Caco-2 (cell line): ENCODE results near the gene NYNRIN. TPM values are rescaled to one million over a fixed set of nuclear protein-coding genes. Genes with fewer than 3 reads are reported as not detected.

Experiments
- BruUV-seq: library from RNA; stranded (reverse); fragments of 400-500 nt; replicated peaks from 2 replicates; lab custom pipeline; 2021; lab: Mats Ljungman, UMichigan
- CTCF ChIA-PET: fragments of 300-600 bp; sonication (Branson Sonifier 250); formaldehyde crosslinking; loops from one replicate; lab custom pipeline; 2022; ENCODE audit warnings: antibody characterized with exemption; lab: Charles Lee
- POLR2A ChIA-PET: fragments of 300-600 bp; sonication (Branson Sonifier 250); formaldehyde crosslinking; loops from one replicate; lab custom pipeline; 2022; ENCODE audit warnings: antibody characterized with exemption; lab: Charles Lee
- DNase-seq, 2 experiments: peaks; one replicate each; pipeline versions ENCODE4 v3.0.0 to v3.0.0-alpha.2; 2020 to 2022
- H3K27me3 ChIP-seq: replicated peaks from 2 replicates; pipeline ENCODE4 v1.6.0; 2011; ENCODE audit warnings: low read length; ENCODE audit not compliant: control insufficient read depth, insufficient read depth
- H3K36me3 ChIP-seq: 2 replicates; pipeline ENCODE4 v1.5.1; 2011; ENCODE audit warnings: low read length; ENCODE audit not compliant: control insufficient read depth, insufficient read depth
- H3K4me1 ChIP-seq: fragments of 250-450 bp; sonication (Bioruptor Pico); 2 replicates; pipeline ENCODE4 v1.5.1; 2020; ENCODE audit warnings: mild to moderate bottlenecking
- H3K4me3 ChIP-seq: 2 replicates; pipeline ENCODE4 v1.5.1; 2011; ENCODE audit warnings: low read depth, mild to moderate bottlenecking, control low read depth, low read length
- H3K9me3 ChIP-seq: fragments of 250-450 bp; sonication (Bioruptor Pico); 2 replicates; pipeline ENCODE4 v1.5.1; 2020; ENCODE audit warnings: mild to moderate bottlenecking, moderate library complexity
- H3K27ac Mint-ChIP-seq: one replicate; pipeline ENCODE4 v1.8.0; 2022; ENCODE audit warnings: mixed read lengths; ENCODE audit not compliant: unreplicated experiment
- H3K27me3 Mint-ChIP-seq: one replicate; pipeline ENCODE4 v1.8.0; 2022; ENCODE audit warnings: mixed read lengths; ENCODE audit not compliant: insufficient read depth, unreplicated experiment
- H3K36me3 Mint-ChIP-seq: one replicate; pipeline ENCODE4 v1.8.0; 2022; ENCODE audit warnings: mild to moderate bottlenecking, mixed read lengths; ENCODE audit not compliant: insufficient read depth, unreplicated experiment
- H3K4me1 Mint-ChIP-seq: one replicate; pipeline ENCODE4 v1.8.0; 2022; ENCODE audit warnings: low read depth, mixed read lengths; ENCODE audit not compliant: unreplicated experiment
- H3K4me3 Mint-ChIP-seq: one replicate; pipeline ENCODE4 v1.8.0; 2022; ENCODE audit warnings: mild to moderate bottlenecking, moderate library complexity, mixed read lengths; ENCODE audit not compliant: unreplicated experiment
- H3K9me3 Mint-ChIP-seq: one replicate; pipeline ENCODE4 v1.8.0; 2022; ENCODE audit warnings: mixed read lengths; ENCODE audit not compliant: unreplicated experiment
- intact Hi-C: fragments of 100-400 bp; cut with micrococcal nuclease; formaldehyde crosslinking; loops from one replicate; pipeline ENCODE4 v1.10.0; 2022; ENCODE audit not compliant: unreplicated experiment
- total RNA-seq: library from RNA; stranded (reverse); gene quantifications from 2 replicates; pipeline ENCODE4 v1.2.3, GENCODE V29; 2022
- TF ChIP-seq, protein P1 (sequence below), 2 experiments: fragments of 200-600 bp in 1 of 2; IDR thresholded peaks; 1 replicate in 1 of 2; 2 replicates in 1 of 2; pipeline versions ENCODE4 v1.5.1 to v1.8.0; 2011 to 2022; ENCODE audit warnings: antibody characterized with exemption in 1 of 2, control low read depth in 1 of 2, inconsistent platforms in 1 of 2, low read depth in 1 of 2, low read length in 1 of 2, mild to moderate bottlenecking in 1 of 2, moderate library complexity in 1 of 2; ENCODE audit not compliant: insufficient read depth in 1 of 2, severe bottlenecking in 1 of 2, unreplicated experiment in 1 of 2

NYNRIN gene
- total RNA-seq, 1 experiment from 2014 or later: 5.9 TPM

GRCh38 chr14:24404814-24405213 is 6.0 kb downstream of the NYNRIN start:
- H3K4me1 ChIP-seq: peaks cover 6% of the 10 kb centered on the region
- no peaks in the 10 kb centered on the region for H3K27me3 ChIP-seq
- no peak overlapping the region for H3K4me3 ChIP-seq
- Mint-ChIP-seq H3K27ac (no peak overlapping the region), H3K27me3 (no peaks in the 10 kb centered on the region), H3K4me3 (no peak overlapping the region), H3K36me3 (no peaks in the 10 kb centered on the region), H3K9me3 (no peaks in the 10 kb centered on the region), H3K4me1 (peaks cover 27% of the 10 kb centered on the region)
- CTCF ChIA-PET: interaction anchor here (1.0 kb wide), 1 partner anchor 71 kb away, joined by 4 read pairs; no protein-coding TSS in a partner anchor
- H3K36me3 ChIP-seq: no peaks in the 10 kb centered on the region
- POLR2A ChIA-PET: no interaction called here
- DNase-seq: no peak
- H3K9me3 ChIP-seq: no peaks in the 10 kb centered on the region
- TF ChIP-seq, protein P1, sequence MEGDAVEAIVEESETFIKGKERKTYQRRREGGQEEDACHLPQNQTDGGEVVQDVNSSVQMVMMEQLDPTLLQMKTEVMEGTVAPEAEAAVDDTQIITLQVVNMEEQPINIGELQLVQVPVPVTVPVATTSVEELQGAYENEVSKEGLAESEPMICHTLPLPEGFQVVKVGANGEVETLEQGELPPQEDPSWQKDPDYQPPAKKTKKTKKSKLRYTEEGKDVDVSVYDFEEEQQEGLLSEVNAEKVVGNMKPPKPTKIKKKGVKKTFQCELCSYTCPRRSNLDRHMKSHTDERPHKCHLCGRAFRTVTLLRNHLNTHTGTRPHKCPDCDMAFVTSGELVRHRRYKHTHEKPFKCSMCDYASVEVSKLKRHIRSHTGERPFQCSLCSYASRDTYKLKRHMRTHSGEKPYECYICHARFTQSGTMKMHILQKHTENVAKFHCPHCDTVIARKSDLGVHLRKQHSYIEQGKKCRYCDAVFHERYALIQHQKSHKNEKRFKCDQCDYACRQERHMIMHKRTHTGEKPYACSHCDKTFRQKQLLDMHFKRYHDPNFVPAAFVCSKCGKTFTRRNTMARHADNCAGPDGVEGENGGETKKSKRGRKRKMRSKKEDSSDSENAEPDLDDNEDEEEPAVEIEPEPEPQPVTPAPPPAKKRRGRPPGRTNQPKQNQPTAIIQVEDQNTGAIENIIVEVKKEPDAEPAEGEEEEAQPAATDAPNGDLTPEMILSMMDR (IDR thresholded peaks at IDR 0.05; ENCODE audit: insufficient read depth in 1 of 2, low read depth in 1 of 2, low read length in 1 of 2, severe bottlenecking in 1 of 2, unreplicated experiment in 1 of 2): no peak
- no TSS peak for BruUV-seq
- intact Hi-C loops: no loop called here

DNA sequence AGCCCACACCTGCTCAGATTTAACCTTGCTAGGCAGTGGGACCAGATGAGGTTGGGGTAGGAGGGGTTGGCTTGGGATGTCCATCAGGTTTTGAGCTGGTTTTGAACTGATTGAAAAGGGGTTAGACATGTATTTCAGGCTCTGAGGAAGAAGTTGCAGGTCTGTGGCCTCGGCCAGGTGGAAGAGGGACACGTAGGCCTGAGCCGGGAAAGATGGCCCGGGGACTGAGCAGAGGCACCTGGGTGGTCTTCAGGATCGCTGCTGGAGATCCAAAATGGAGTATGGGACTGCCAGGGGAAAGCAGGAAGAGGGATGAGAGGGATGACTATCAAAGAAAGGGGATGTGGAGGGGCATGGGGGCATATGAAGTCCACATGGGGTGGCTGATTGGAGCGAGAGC is 7.6 kb downstream of the NYNRIN start:
- Mint-ChIP-seq H3K27ac (no peak overlapping the region), H3K36me3 (no peaks in the 10 kb centered on the region), H3K27me3 (no peaks in the 10 kb centered on the region), H3K4me3 (no peak overlapping the region), H3K9me3 (no peaks in the 10 kb centered on the region), H3K4me1 (peaks cover 20% of the 10 kb centered on the region)
- Histone ChIP-seq H3K27me3 (no peaks in the 10 kb centered on the region), H3K36me3 (no peaks in the 10 kb centered on the region), H3K4me1 (no peaks in the 10 kb centered on the region; the same call in 1 of the 2 replicates), H3K9me3 (no peaks in the 10 kb centered on the region), H3K4me3 (no peak overlapping the region)
- BruUV-seq: no TSS peak
- TF ChIP-seq, protein P1 (IDR thresholded peaks at IDR 0.05; ENCODE audit: insufficient read depth in 1 of 2, low read depth in 1 of 2, low read length in 1 of 2, severe bottlenecking in 1 of 2, unreplicated experiment in 1 of 2): no peak
- ChIA-PET POLR2A (no interaction called here), CTCF (no interaction called here)
- intact Hi-C loops: no loop called here
- DNase-seq: no peak

GRCh38 chr14:24407608-24408325 is 9.0 kb downstream of the NYNRIN start:
- CTCF ChIA-PET: no interaction called here
- POLR2A ChIA-PET: no interaction called here
- TF ChIP-seq, protein P1 (IDR thresholded peaks at IDR 0.05; ENCODE audit: insufficient read depth in 1 of 2, low read depth in 1 of 2, low read length in 1 of 2, severe bottlenecking in 1 of 2, unreplicated experiment in 1 of 2): no peak
- Histone ChIP-seq H3K36me3 (no peaks in the 10 kb centered on the region; the same call in 1 of the 2 replicates), H3K27me3 (no peaks in the 10 kb centered on the region), H3K9me3 (no peaks in the 10 kb centered on the region), H3K4me1 (no peaks in the 10 kb centered on the region), H3K4me3 (no peak overlapping the region)
- intact Hi-C loops: no loop called here
- no peak for DNase-seq
- Mint-ChIP-seq H3K4me3 (no peak overlapping the region), H3K27ac (no peak overlapping the region), H3K9me3 (no peaks in the 10 kb centered on the region), H3K4me1 (peaks cover 8% of the 10 kb centered on the region), H3K27me3 (no peaks in the 10 kb centered on the region), H3K36me3 (no peaks in the 10 kb centered on the region)
- BruUV-seq: no TSS peak
